Nephron (organoid): ENCODE measurements around the gene PAM.

Experiments
- H3K27ac Mint-ChIP-seq, 3 experiments: 2 replicates each; pipeline ENCODE4 v1.8.0; 2020; ENCODE audit warnings: mixed read lengths in 3 of 3, mild to moderate bottlenecking in 2 of 3, moderate library complexity in 1 of 3
- H3K27me3 Mint-ChIP-seq: 2 replicates; pipeline ENCODE4 v1.8.0; 2021; ENCODE audit warnings: low read depth, mild to moderate bottlenecking, moderate library complexity, mixed read lengths
- H3K36me3 Mint-ChIP-seq: 2 replicates; pipeline ENCODE4 v1.8.0; 2020; ENCODE audit warnings: low read depth, mixed read lengths
- H3K4me1 Mint-ChIP-seq: 2 replicates; pipeline ENCODE4 v1.8.0; 2020; ENCODE audit warnings: mixed read lengths
- H3K4me3 Mint-ChIP-seq, 3 experiments: 2 replicates each; pipeline ENCODE4 v1.8.0; 2020; ENCODE audit warnings: mild to moderate bottlenecking in 3 of 3, mixed read lengths in 3 of 3, moderate library complexity in 2 of 3
- H3K9me3 Mint-ChIP-seq: 2 replicates; pipeline ENCODE4 v1.8.0; 2020; ENCODE audit warnings: mixed read lengths
- TF ChIP-seq, protein P1 (sequence below), 3 experiments: fragments of 200-600 bp; sonication (generic); IDR thresholded peaks; one replicate each; pipeline ENCODE4 v1.5.0; 2021; ENCODE audit warnings: antibody characterized with exemption in 3 of 3; ENCODE audit not compliant: unreplicated experiment in 3 of 3

The PAM gene

DNA sequence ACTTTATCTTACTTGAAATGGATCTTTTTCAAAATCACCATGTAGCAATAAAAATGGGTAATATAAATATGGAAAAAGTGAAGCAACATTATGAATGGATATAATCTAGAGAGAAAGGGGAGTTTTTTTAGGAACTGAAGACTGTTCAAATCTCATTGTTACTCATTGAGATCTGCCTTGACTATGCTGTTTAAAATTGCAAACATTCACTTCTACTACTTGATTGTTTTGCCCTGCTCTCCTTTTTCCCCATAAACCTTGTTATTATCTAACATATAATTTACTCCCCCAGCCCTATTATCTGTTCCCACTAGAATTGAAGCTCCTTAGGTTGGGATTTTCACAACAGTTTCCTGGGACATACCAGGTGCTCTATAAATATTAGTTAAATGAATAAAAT lies 22.0 kb downstream of the PAM start:
- Mint-ChIP-seq H3K9me3 (peaks cover 11% of the 10 kb centered on the region), H3K27ac (no peak overlapping the region), H3K4me1 (no peaks in the 10 kb centered on the region), H3K27me3 (no peaks in the 10 kb centered on the region), H3K36me3 (peaks cover 11% of the 10 kb centered on the region), H3K4me3 (no peak overlapping the region)
- TF ChIP-seq, protein P1, sequence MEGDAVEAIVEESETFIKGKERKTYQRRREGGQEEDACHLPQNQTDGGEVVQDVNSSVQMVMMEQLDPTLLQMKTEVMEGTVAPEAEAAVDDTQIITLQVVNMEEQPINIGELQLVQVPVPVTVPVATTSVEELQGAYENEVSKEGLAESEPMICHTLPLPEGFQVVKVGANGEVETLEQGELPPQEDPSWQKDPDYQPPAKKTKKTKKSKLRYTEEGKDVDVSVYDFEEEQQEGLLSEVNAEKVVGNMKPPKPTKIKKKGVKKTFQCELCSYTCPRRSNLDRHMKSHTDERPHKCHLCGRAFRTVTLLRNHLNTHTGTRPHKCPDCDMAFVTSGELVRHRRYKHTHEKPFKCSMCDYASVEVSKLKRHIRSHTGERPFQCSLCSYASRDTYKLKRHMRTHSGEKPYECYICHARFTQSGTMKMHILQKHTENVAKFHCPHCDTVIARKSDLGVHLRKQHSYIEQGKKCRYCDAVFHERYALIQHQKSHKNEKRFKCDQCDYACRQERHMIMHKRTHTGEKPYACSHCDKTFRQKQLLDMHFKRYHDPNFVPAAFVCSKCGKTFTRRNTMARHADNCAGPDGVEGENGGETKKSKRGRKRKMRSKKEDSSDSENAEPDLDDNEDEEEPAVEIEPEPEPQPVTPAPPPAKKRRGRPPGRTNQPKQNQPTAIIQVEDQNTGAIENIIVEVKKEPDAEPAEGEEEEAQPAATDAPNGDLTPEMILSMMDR (IDR thresholded peaks at IDR 0.05; ENCODE audit: unreplicated experiment in 3 of 3): no peak

DNA sequence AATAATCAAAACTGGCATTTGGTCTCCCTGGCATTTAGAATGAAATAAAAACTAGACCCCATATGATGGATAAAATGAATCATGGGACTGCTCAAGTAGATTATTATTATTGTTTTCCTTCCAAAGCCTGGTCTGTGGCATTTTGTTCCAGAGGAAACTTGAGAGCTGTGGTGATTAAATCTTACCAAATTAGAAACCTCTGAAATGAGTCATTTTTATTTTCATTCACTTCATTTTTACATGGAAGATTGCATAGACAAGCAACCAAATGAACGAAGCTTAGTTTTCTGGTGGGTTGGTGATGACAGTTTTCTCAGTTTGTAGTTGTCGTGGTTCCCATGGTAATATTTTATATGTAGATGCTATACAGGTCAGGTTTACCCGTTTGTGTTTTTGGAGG lies 23.4 kb downstream of the PAM start:
- TF ChIP-seq, protein P1 (IDR thresholded peaks at IDR 0.05; ENCODE audit: unreplicated experiment in 3 of 3): no peak
- Mint-ChIP-seq H3K36me3 (peaks cover 15% of the 10 kb centered on the region), H3K27me3 (no peaks in the 10 kb centered on the region)

GRCh38 chr5:102781359-102781758 lies 26.3 kb downstream of the PAM start:
- peaks cover 14% of the 10 kb centered on the region for H3K36me3 Mint-ChIP-seq
- no peaks in the 10 kb centered on the region for H3K4me1 Mint-ChIP-seq
- peaks cover 8% of the 10 kb centered on the region for H3K9me3 Mint-ChIP-seq
- H3K27me3 Mint-ChIP-seq: no peaks in the 10 kb centered on the region
- no peak overlapping the region for H3K4me3 Mint-ChIP-seq
- TF ChIP-seq, protein P1 (IDR thresholded peaks at IDR 0.05; ENCODE audit: unreplicated experiment in 3 of 3): no peak
- H3K27ac Mint-ChIP-seq: no peak overlapping the region

More for the DNA sequence above, 23.4 kb downstream of the PAM start:
- Mint-ChIP-seq H3K27ac (no peak overlapping the region), H3K4me3 (no peak overlapping the region), H3K9me3 (peaks cover 11% of the 10 kb centered on the region), H3K4me1 (no peaks in the 10 kb centered on the region)

DNA sequence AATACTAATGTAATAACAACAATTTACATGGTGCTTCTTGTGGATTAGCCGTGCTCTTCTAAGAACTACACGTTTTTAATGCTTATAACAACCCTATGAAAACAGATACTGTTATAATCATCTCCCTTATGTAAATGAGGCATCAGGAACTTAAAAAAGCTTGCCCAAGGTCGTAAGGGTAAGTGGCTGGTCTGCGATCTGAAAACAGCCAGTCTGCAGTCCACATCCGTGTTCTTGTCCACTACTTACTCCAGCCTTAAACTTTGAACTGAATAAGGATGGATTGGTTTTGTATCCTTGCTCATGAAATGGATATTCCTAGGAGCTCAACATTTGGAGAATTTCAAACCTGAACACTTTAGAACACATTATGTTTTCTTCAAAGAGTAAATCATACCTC lies 26.7 kb downstream of the PAM start:
- no peaks in the 10 kb centered on the region for H3K27me3 Mint-ChIP-seq
- TF ChIP-seq, protein P1 (IDR thresholded peaks at IDR 0.05; ENCODE audit: unreplicated experiment in 3 of 3): no peak
- H3K4me3 Mint-ChIP-seq: no peak overlapping the region
- peaks cover 7% of the 10 kb centered on the region for H3K9me3 Mint-ChIP-seq
- H3K36me3 Mint-ChIP-seq: peaks cover 14% of the 10 kb centered on the region
- H3K4me1 Mint-ChIP-seq: no peaks in the 10 kb centered on the region
- H3K27ac Mint-ChIP-seq: no peak overlapping the region

DNA sequence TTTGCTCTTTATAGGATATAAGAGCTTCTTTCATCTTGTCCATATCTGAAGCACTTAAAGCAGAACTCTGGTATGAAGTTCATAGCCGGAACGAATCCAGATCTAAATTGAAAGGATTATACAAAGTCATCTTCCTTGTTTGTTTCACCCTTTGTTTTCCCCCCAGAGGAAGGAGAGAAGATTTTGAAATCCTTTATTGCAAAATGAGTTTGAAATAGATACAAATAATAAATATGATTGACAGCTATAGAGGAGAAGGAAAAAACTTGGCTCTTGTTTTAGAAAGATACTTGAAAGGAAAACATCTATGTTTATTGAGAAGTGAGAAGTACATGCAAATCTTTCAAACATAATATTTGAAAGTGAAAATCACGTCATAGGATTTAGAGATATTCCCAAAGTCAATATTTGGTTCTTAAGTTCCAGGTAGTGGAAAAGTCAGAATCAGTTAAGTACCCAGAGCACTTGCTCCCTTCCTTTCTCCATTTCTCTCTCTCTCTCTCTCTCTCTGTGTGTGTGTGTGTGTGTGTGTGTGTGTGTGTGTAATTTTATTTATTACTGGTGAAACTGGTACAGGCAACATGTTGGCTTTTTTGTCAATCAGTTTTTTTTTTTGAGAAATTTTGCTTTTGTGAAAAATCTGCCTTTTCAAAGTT lies 27.2 kb downstream of the PAM start:
- Mint-ChIP-seq H3K27ac (no peak overlapping the region), H3K4me3 (no peak overlapping the region), H3K4me1 (no peaks in the 10 kb centered on the region), H3K27me3 (no peaks in the 10 kb centered on the region), H3K9me3 (peaks cover 5% of the 10 kb centered on the region), H3K36me3 (peaks cover 14% of the 10 kb centered on the region)
- TF ChIP-seq, protein P1 (IDR thresholded peaks at IDR 0.05; ENCODE audit: unreplicated experiment in 3 of 3): no peak

DNA sequence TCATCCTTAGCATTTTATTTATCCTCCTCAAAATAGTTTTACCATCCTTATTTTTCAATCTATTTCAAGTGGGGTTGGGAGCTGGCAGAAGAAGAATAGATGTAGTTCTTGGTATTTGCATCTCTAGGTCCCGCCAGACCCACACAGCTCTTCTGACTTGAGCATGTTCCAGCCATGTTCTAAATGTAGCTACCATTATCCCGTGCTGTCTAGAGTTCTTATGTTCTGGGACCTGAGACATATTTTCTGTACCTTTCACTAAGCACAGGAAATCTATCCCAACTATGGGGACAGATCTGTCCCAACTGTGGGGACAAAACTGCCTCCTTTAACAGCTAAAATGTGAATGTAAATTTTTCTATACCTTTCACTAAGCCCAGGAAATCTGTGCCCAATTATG lies 32.0 kb downstream of the PAM start:
- H3K27me3 Mint-ChIP-seq: no peaks in the 10 kb centered on the region
- peaks cover 14% of the 10 kb centered on the region for H3K36me3 Mint-ChIP-seq

More for the DNA sequence above, 32.0 kb downstream of the PAM start:
- no peak overlapping the region for H3K4me3 Mint-ChIP-seq
- TF ChIP-seq, protein P1 (IDR thresholded peaks at IDR 0.05; ENCODE audit: unreplicated experiment in 3 of 3): no peak
- H3K9me3 Mint-ChIP-seq: peaks cover 5% of the 10 kb centered on the region
- peaks cover 5% of the 10 kb centered on the region for H3K4me1 Mint-ChIP-seq
- H3K27ac Mint-ChIP-seq: no peak overlapping the region
